Measurements from ENCODE around the gene ID4. TPM values are rescaled to one million over a fixed set of nuclear protein-coding genes. Genes with fewer than 3 reads are reported as not detected.

Gene ID4
- total and polyA plus RNA-seq, 2 of the 8 experiments (the other 6 are each of a cell fraction or from before 2014, with no cell fraction given) = 2.0 to 8.3 TPM

DNA sequence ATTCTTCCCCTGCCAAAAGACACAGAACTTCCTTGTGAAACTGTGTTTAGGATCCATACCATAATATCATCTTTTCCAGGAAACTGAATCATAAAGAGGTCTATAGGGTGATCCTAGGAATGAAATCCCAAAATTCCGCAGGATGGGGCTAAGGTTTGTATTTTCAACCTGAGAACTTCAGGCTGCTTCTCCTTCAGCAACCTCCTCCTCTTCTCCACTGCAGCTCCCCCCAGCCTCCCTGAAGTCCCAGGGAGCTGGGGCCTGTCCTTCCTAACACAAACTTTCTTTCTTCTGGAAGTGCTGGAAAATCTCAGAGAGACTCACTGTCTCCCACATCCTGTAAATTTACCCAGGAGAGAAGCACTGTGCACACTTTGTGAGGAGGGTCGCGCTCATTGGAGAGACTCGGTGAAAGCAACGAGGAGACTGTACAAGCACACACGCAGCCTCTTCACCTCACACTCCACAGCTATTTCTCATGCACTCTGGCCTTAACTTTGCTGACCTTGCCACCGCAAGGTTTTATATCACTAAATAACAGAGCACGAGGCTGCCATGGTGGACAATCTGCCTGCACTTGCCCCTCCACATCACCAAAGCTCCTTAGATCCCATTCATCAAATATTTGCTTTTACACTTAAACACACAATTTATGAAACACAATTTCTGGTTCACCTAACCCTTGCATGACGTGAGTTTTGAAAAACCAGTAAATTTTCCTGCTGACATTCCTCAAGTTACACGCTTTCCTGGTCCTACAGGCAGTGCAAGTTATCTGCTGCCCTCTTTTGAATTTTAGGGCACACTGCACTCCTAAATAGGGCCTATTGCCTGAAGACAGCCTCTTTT, 14.3 kb downstream of the ID4 start (continued):
- TF ChIP-seq YY1 (IDR thresholded peaks at IDR 0.05; ENCODE audit: low read depth, low read length) = 0 out of 2 replicates have a peak, but pooled peaks have one; percentile 25
- no peak for TF ChIP-seq GABPA (IDR thresholded peaks at IDR 0.05; ENCODE audit: borderline replicate concordance, insufficient read depth, low read length)
- TF ChIP-seq TEAD4 (IDR thresholded peaks at IDR 0.05; ENCODE audit: low read depth, low read length) = peak; percentile 49; the same call in 1 of the 2 replicates
- TF ChIP-seq RXRA (IDR thresholded peaks at IDR 0.05; ENCODE audit: insufficient read depth, low read depth, low read length) = no peak
- TF ChIP-seq KDM5A (IDR thresholded peaks at IDR 0.05; ENCODE audit: low read length) = no peak
- no peak for TF ChIP-seq POLR2A (IDR thresholded peaks at IDR 0.05; ENCODE audit: control extremely low read depth in 1 of 2, low read depth in 2 of 2, low read length in 2 of 2)
- TF ChIP-seq SP4 (IDR thresholded peaks at IDR 0.05; ENCODE audit: low read length) = no peak
- no peak for TF ChIP-seq CTBP2 (IDR thresholded peaks at IDR 0.05; ENCODE audit: borderline replicate concordance, insufficient read depth, insufficient read length, low read length)

Data from H1 (cell line).